Sigmoid colon (tissue), 4 donors: ENCODE measurements around the gene TMEM184B.

ENCODE experiments used
- CTCF ChIP-seq, 4 experiments: fragments of 450-650 bp in 3 of 4; fragments of 200-600 bp in 1 of 4; IDR thresholded peaks; one replicate each; pipeline ENCODE4 v1.5.1; 2016 to 2019; ENCODE audit warnings: antibody characterized with exemption in 4 of 4, mild to moderate bottlenecking in 3 of 4, moderate library complexity in 2 of 4
- EP300 ChIP-seq, 4 donors: sonication (generic); formaldehyde crosslinking; IDR thresholded peaks; one replicate each; pipeline ENCODE4 v1.6.1; 2017; ENCODE audit warnings: antibody characterized with exemption in 4 of 4
- POLR2A ChIP-seq, 2 donors: fragments of 450-650 bp; IDR thresholded peaks; one replicate each; pipeline ENCODE4 v1.6.1; 2016; ENCODE audit warnings: antibody characterized with exemption in 2 of 2, mild to moderate bottlenecking in 2 of 2, moderate library complexity in 2 of 2
- POLR2AphosphoS5 ChIP-seq, 4 donors: sonication (generic); formaldehyde crosslinking; IDR thresholded peaks; one replicate each; pipeline ENCODE4 v1.6.1; 2017; ENCODE audit warnings: antibody characterized with exemption in 4 of 4

- TF ChIP-seq CTCF (IDR thresholded peaks at IDR 0.05) (no peak), POLR2A (IDR thresholded peaks at IDR 0.05) (no peak), EP300 (IDR thresholded peaks at IDR 0.05) (no peak), POLR2AphosphoS5 (IDR thresholded peaks at IDR 0.05) (no peak)
Observed at GRCh38 chr22:38286915-38287669, 14.3 kb upstream of the TMEM184B start.
